HG03025 (cell line): ENCODE data around the gene CRABP2.

Source experiments
- ATAC-seq: cut with Tn5 transposase; IDR thresholded peaks from one replicate; pipeline ENCODE4 v1.9.1; 2021; ENCODE audit warnings: mild to moderate bottlenecking, moderate library complexity; ENCODE audit not compliant: unreplicated experiment, low FRiP score

The CRABP2 gene

GRCh38 chr1:156659988-156660751 is 45.2 kb downstream of the CRABP2 start:
- peak; percentile 52 for ATAC-seq

DNA sequence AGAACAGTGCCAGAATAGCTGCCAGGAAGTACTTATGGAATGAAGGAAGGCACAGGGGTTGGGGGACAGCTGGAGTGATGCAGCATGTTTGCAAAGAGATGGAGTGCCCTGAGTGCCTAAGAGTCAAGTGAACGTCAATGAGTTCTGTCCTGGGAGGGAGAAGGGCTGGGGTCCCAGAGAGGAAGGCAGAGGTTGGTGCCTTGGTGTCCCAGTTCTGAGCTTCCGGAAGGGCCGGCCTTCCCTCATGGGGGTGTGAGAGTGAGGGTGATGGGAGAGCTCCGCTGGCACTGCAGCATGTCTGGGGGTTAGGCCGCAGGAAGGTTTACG is 45.8 kb downstream of the CRABP2 start:
- peak; percentile 12 for ATAC-seq

- no peak for ATAC-seq
Observed at GRCh38 chr1:156658945-156659574, 46.3 kb downstream of the CRABP2 start.

DNA sequence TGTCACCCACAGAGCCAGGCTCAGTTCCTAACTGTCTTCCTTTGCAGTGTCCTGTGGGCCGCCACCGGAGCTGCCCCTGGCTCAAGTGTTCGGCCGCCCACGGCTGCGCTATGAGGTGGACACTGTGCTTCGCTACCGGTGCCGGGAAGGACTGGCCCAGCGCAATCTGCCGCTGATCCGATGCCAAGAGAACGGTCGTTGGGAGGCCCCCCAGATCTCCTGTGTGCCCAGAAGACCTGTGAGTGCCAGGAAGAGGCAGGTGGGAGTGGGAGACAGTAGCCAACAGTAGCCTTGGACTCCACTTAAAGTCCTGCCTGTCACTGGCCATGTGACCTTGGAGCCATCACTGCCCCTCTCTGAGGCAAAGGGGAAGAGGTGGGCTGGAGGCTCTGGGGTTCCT is 46.9 kb downstream of the CRABP2 start:
- ATAC-seq, result no peak

- no peak for ATAC-seq
Observed at GRCh38 chr1:156657741-156658319, 47.6 kb downstream of the CRABP2 start.

- no peak for ATAC-seq
Observed at GRCh38 chr1:156656806-156657740, 48.3 kb downstream of the CRABP2 start.

- ATAC-seq, result no peak
Observed at GRCh38 chr1:156655904-156656516, 49.4 kb downstream of the CRABP2 start.

- ATAC-seq, result no peak
Observed at GRCh38 chr1:156655151-156655903, 50.1 kb downstream of the CRABP2 start.

DNA sequence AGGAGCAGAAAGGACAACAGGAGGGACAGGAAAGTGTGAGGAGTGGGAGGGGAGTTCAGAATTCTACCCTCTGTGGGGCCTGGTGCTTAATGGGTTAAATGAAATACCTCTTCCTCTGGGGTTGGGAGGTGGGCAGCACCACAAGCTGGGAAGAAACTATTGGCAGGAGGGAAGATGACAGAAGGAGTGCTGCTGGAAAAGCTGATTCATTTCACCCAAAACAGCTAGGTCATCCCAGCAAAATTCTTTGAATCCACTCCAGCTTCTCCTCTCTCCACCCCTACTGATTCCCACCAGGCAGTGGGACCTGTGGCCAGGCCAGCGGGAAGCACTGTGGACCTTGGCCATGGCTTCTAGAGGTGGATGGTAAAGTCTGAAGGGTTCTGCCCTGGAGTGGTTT is 50.7 kb downstream of the CRABP2 start:
- no peak for ATAC-seq

DNA sequence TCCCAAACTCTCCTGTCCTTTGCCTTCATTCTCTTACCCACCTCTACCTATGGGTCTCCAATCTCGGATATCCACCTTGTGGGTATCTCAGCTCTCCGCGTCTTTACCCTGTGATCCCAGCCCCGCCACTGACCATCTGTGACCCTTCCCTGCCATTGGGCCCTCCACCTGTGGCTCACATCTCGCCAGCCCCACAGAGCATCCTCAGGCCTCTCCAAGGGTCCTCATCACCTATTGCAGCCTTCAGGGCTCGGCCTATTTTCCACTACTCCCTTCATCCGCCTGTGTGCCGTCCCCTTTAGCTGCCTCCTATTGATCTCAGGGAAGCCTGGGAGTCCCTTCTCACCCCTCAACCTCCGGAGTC is 52.4 kb downstream of the CRABP2 start:
- ATAC-seq, result no peak

GRCh38 chr1:156652131-156652991 is 53.0 kb downstream of the CRABP2 start:
- ATAC-seq, result no peak
